Measurements from ENCODE around the gene NPAS3.

DNA sequence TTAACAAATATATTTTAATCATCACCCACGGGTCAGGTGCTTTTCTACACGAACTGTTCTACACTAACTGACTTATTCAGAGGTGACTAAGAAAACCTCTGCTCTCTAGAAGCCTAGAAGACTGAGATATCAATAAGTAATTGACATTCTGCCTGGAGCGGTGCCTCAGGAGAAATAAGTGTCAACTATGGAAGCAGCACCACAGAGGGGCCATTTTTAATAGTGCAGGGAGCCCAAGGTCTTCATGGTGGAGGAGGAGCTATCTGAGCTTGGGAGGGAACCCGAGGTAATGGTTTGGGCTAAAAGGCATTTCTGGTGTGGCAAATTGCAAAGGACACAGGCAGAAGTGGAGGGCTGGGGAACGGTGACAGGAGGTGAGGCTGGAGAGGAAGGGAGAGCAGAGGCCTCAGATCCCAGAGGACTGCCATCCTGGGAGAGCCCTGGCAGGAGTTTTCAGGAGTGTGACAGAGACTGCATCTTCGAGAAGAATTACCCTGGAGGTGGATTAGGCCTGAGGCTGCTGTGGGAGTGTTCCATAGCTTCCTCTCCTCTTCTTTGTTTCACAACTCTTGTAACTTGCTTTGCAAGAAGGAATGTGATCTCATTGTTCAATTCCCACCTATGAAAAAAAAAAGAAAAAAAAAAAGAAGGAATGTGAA is 123.1 kb downstream of the NPAS3 start:
- TF ChIP-seq, protein P1, sequence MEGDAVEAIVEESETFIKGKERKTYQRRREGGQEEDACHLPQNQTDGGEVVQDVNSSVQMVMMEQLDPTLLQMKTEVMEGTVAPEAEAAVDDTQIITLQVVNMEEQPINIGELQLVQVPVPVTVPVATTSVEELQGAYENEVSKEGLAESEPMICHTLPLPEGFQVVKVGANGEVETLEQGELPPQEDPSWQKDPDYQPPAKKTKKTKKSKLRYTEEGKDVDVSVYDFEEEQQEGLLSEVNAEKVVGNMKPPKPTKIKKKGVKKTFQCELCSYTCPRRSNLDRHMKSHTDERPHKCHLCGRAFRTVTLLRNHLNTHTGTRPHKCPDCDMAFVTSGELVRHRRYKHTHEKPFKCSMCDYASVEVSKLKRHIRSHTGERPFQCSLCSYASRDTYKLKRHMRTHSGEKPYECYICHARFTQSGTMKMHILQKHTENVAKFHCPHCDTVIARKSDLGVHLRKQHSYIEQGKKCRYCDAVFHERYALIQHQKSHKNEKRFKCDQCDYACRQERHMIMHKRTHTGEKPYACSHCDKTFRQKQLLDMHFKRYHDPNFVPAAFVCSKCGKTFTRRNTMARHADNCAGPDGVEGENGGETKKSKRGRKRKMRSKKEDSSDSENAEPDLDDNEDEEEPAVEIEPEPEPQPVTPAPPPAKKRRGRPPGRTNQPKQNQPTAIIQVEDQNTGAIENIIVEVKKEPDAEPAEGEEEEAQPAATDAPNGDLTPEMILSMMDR (conservative IDR thresholded peaks at IDR 0.05; ENCODE audit: low read length), result peak; percentile 39; the same call in 1 of the 2 replicates
- TF ChIP-seq EZH2phosphoT487 (IDR thresholded peaks at IDR 0.05; ENCODE audit: borderline replicate concordance, low read depth, low read length), result no peak
